ENCODE data around the gene MAP4K5. TPM values are rescaled to one million over a fixed set of nuclear protein-coding genes. Genes with fewer than 3 reads are reported as not detected.
A peak's percentile ranks its signal among the peaks of the same experiment; 100 is the strongest.

The MAP4K5 gene
- total and polyA plus RNA-seq, 4 donors: 12.4 to 105 (median 30.2) TPM

GRCh38 chr14:50388256-50388931 lies 144.0 kb downstream of the MAP4K5 start:
- Histone ChIP-seq H3K27ac (ENCODE audit: low read depth in 1 of 2, low read length in 1 of 2) (peak overlapping the region in 1 of 2 donors; percentile 37), H3K36me3 (ENCODE audit: control insufficient read depth in 4 of 4, insufficient read depth in 4 of 4, low read length in 4 of 4) (no peaks in the 10 kb centered on the region), H3K4me1 (ENCODE audit: control insufficient read depth in 5 of 5, insufficient read depth in 5 of 5, low read length in 5 of 5) (peaks cover 0 to 16% (median 3%) of the 10 kb centered on the region in 5 donors), H3K27me3 (ENCODE audit: control insufficient read depth in 3 of 3, insufficient read depth in 3 of 3, low read length in 2 of 3) (no peaks in the 10 kb centered on the region), H3K9me3 (ENCODE audit: control insufficient read depth in 4 of 4, insufficient read depth in 3 of 4, low read length in 3 of 4) (no peaks in the 10 kb centered on the region), H3K9ac (ENCODE audit: insufficient read depth in 1 of 2, low read length in 2 of 2) (no peak overlapping the region), H3K4me3 (no peak overlapping the region)
- WGBS, 2 donors: 61 to 72% methylated on average over 9 of the region's 9 CpGs
- no peak for TF ChIP-seq CTCF (IDR thresholded peaks at IDR 0.05; ENCODE audit: control extremely low read depth, extremely low read depth)
- DNase-seq (peak in 2 of 3 donors; percentile 19 to 44), ATAC-seq (ENCODE audit: insufficient read depth, low FRiP score) (peak; percentile 51)

GRCh38 chr14:50387548-50387947 lies 144.8 kb downstream of the MAP4K5 start:
- no peak for TF ChIP-seq CTCF (IDR thresholded peaks at IDR 0.05; ENCODE audit: control extremely low read depth, extremely low read depth)
- WGBS, 2 donors: 88 to 98% methylated on average over 1 of the region's 1 CpG

GRCh38 chr14:50383618-50384225 lies 148.6 kb downstream of the MAP4K5 start:
- ATAC-seq (ENCODE audit: insufficient read depth, low FRiP score): no peak
- peak; percentile 41 to 69 (median 69) for DNase-seq
- Histone ChIP-seq H3K27ac (ENCODE audit: low read depth in 1 of 2, low read length in 1 of 2) (no peak overlapping the region), H3K9me3 (ENCODE audit: control insufficient read depth in 4 of 4, insufficient read depth in 3 of 4, low read length in 3 of 4) (no peaks in the 10 kb centered on the region), H3K27me3 (ENCODE audit: control insufficient read depth in 3 of 3, insufficient read depth in 3 of 3, low read length in 2 of 3) (no peaks in the 10 kb centered on the region), H3K4me1 (ENCODE audit: control insufficient read depth in 5 of 5, insufficient read depth in 5 of 5, low read length in 5 of 5) (peaks cover 0 to 17% (median 3%) of the 10 kb centered on the region in 5 donors), H3K4me3 (no peak overlapping the region), H3K9ac (ENCODE audit: insufficient read depth in 1 of 2, low read length in 2 of 2) (no peak overlapping the region), H3K36me3 (ENCODE audit: control insufficient read depth in 4 of 4, insufficient read depth in 4 of 4, low read length in 4 of 4) (peaks cover 0 to 5% (median 4%) of the 10 kb centered on the region in 4 donors)
- no peak for TF ChIP-seq CTCF (IDR thresholded peaks at IDR 0.05; ENCODE audit: control extremely low read depth, extremely low read depth)
- WGBS, 2 donors: 58 to 80% methylated on average over 3 of the region's 3 CpGs

More at GRCh38 chr14:50387548-50387947, 144.8 kb downstream of the MAP4K5 start:
- Histone ChIP-seq H3K4me3 (no peak overlapping the region), H3K27me3 (ENCODE audit: control insufficient read depth in 3 of 3, insufficient read depth in 3 of 3, low read length in 2 of 3) (no peaks in the 10 kb centered on the region), H3K9me3 (ENCODE audit: control insufficient read depth in 4 of 4, insufficient read depth in 3 of 4, low read length in 3 of 4) (no peaks in the 10 kb centered on the region), H3K4me1 (ENCODE audit: control insufficient read depth in 5 of 5, insufficient read depth in 5 of 5, low read length in 5 of 5) (peaks cover 0 to 17% (median 3%) of the 10 kb centered on the region in 5 donors), H3K27ac (ENCODE audit: low read depth in 1 of 2, low read length in 1 of 2) (no peak overlapping the region), H3K36me3 (ENCODE audit: control insufficient read depth in 4 of 4, insufficient read depth in 4 of 4, low read length in 4 of 4) (no peaks in the 10 kb centered on the region), H3K9ac (ENCODE audit: insufficient read depth in 1 of 2, low read length in 2 of 2) (no peak overlapping the region)
- ATAC-seq (ENCODE audit: insufficient read depth, low FRiP score) (no peak), DNase-seq (no peak)

All from lung (tissue), 12 donors.